ENCODE data around the gene GMPPA. TPM values are rescaled to one million over a fixed set of nuclear protein-coding genes. Genes with fewer than 3 reads are reported as not detected.

The GMPPA gene
- polyA plus RNA-seq, 1 donor = 26.9 TPM

GRCh38 chr2:219486380-219486959 is 12.2 kb upstream of the GMPPA start:
- DNase-seq = no peak

GRCh38 chr2:219488149-219488843 is 10.4 kb upstream of the GMPPA start:
- DNase-seq = no peak

- DNase-seq = no peak
These were observed 9.9 kb upstream of the GMPPA start for GRCh38 chr2:219488844-219489194.

GRCh38 chr2:219489315-219489714 is 9.4 kb upstream of the GMPPA start:
- DNase-seq = no peak

- DNase-seq = no peak
These were observed 8.5 kb upstream of the GMPPA start for GRCh38 chr2:219490186-219490585.

GRCh38 chr2:219490600-219491130 is 8.0 kb upstream of the GMPPA start:
- DNase-seq = no peak

- no peak for DNase-seq
These were observed 7.3 kb upstream of the GMPPA start for GRCh38 chr2:219491278-219491963.

- DNase-seq = no peak
These were observed 6.1 kb upstream of the GMPPA start for GRCh38 chr2:219492575-219492974.

- DNase-seq = no peak
These were observed 5.6 kb upstream of the GMPPA start for GRCh38 chr2:219493086-219493485.

- DNase-seq = no peak
These were observed 3.6 kb upstream of the GMPPA start for GRCh38 chr2:219494952-219495530.

GRCh38 chr2:219495531-219496122 is 3.1 kb upstream of the GMPPA start:
- peak; percentile 58 for DNase-seq

GRCh38 chr2:219496247-219496824 is 2.4 kb upstream of the GMPPA start:
- DNase-seq = no peak

GRCh38 chr2:219496825-219497494 is 1.7 kb upstream of the GMPPA start:
- no peak for DNase-seq

- DNase-seq = peak; percentile 85
These were observed 1.0 kb upstream of the GMPPA start for GRCh38 chr2:219497495-219498279.

GRCh38 chr2:219499058-219499307 is 292 bp downstream of the GMPPA start:
- no peak for DNase-seq

GRCh38 chr2:219499555-219499954 is 864 bp downstream of the GMPPA start:
- DNase-seq = no peak

- DNase-seq = no peak
These were observed 1.4 kb downstream of the GMPPA start for GRCh38 chr2:219500135-219500534.

GRCh38 chr2:219501849-219502248 is 3.2 kb downstream of the GMPPA start:
- no peak for DNase-seq

GRCh38 chr2:219502618-219503017 is 3.9 kb downstream of the GMPPA start:
- DNase-seq = no peak

- DNase-seq = no peak
These were observed 6.9 kb downstream of the GMPPA start for GRCh38 chr2:219505585-219505984.

GRCh38 chr2:219506153-219506801 is 7.6 kb downstream of the GMPPA start:
- DNase-seq = no peak

All from hindlimb muscle (tissue), 1 donor.